Tibial nerve (tissue), 3 donors: ENCODE measurements around the gene MNT.

ENCODE experiments used
- CTCF ChIP-seq, 5 experiments: fragments of 200-600 bp in 3 of 5; fragments of 450-650 bp in 2 of 5; sonication (generic) in 3 of 5; IDR thresholded peaks; one replicate each; pipeline ENCODE4 v1.5.1; 2016 to 2019; ENCODE audit warnings: antibody characterized with exemption in 5 of 5, mild to moderate bottlenecking in 3 of 5, moderate library complexity in 2 of 5
- POLR2A ChIP-seq, 2 donors: fragments of 450-650 bp; IDR thresholded peaks; one replicate each; pipeline ENCODE4 v1.6.1; 2017; ENCODE audit warnings: antibody characterized with exemption in 2 of 2, mild to moderate bottlenecking in 2 of 2, moderate library complexity in 2 of 2

GRCh38 chr17:2338315-2338657 lies 62.6 kb downstream of the MNT start:
- no peak for TF ChIP-seq CTCF (IDR thresholded peaks at IDR 0.05)
- no peak for TF ChIP-seq POLR2A (IDR thresholded peaks at IDR 0.05)
